ENCODE data around the gene RASD2.

- TF ChIP-seq, protein P1, sequence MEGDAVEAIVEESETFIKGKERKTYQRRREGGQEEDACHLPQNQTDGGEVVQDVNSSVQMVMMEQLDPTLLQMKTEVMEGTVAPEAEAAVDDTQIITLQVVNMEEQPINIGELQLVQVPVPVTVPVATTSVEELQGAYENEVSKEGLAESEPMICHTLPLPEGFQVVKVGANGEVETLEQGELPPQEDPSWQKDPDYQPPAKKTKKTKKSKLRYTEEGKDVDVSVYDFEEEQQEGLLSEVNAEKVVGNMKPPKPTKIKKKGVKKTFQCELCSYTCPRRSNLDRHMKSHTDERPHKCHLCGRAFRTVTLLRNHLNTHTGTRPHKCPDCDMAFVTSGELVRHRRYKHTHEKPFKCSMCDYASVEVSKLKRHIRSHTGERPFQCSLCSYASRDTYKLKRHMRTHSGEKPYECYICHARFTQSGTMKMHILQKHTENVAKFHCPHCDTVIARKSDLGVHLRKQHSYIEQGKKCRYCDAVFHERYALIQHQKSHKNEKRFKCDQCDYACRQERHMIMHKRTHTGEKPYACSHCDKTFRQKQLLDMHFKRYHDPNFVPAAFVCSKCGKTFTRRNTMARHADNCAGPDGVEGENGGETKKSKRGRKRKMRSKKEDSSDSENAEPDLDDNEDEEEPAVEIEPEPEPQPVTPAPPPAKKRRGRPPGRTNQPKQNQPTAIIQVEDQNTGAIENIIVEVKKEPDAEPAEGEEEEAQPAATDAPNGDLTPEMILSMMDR (IDR thresholded peaks at IDR 0.05) = no peak
- TF ChIP-seq EZH2 (IDR thresholded peaks at IDR 0.05; ENCODE audit: borderline replicate concordance, insufficient read depth, low read depth, low read length, poor library complexity, severe bottlenecking) = no peak
Observed at GRCh38 chr22:35544189-35544588, 3.6 kb downstream of the RASD2 start.

All from B cell (primary cell).